ENCODE data around the gene PRR33. TPM values are rescaled to one million over a fixed set of nuclear protein-coding genes. Genes with fewer than 3 reads are reported as not detected.

PRR33 gene
- total and polyA plus RNA-seq, 10 of the 15 experiments (the other 5 are each of a cell fraction or from before 2014, with no cell fraction given) = 0.02 to 1.0 (median 0.38) TPM; not detected in 6

- ATAC-seq = no peak
These were observed 41.0 kb upstream of the PRR33 start for GRCh38 chr11:1932681-1933080.

More at GRCh38 chr11:1932681-1933080, 41.0 kb upstream of the PRR33 start:
- SMC1A ChIA-PET (ENCODE audit: uncharacterized antibody, unreplicated experiment) = no interaction called here
- H3K79me2 ChIP-seq (ENCODE audit: control insufficient read depth, insufficient read depth, low read length) = no peaks in the 10 kb centered on the region
- no TSS peak for BruUV-seq (replicated peaks)
- POLR2A ChIA-PET = no interaction called here
- RAD21 ChIA-PET (ENCODE audit: unreplicated experiment) = no interaction called here
- WGBS (ENCODE audit: insufficient coverage, insufficient replicate concordance, low lambda C conversion rate, missing lambda C conversion rate) = 39% methylated on average over 4 of the region's 4 CpGs
- in situ Hi-C loops (cut with MboI) (no loop called here), intact Hi-C loops (cut with micrococcal nuclease; ENCODE audit: unreplicated experiment) (no loop called here)
- H3K4me2 ChIP-seq (ENCODE audit: control insufficient read depth, insufficient read depth) = no peak overlapping the region
- CTCF ChIA-PET = no interaction called here
- TF ChIP-seq, protein P1, sequence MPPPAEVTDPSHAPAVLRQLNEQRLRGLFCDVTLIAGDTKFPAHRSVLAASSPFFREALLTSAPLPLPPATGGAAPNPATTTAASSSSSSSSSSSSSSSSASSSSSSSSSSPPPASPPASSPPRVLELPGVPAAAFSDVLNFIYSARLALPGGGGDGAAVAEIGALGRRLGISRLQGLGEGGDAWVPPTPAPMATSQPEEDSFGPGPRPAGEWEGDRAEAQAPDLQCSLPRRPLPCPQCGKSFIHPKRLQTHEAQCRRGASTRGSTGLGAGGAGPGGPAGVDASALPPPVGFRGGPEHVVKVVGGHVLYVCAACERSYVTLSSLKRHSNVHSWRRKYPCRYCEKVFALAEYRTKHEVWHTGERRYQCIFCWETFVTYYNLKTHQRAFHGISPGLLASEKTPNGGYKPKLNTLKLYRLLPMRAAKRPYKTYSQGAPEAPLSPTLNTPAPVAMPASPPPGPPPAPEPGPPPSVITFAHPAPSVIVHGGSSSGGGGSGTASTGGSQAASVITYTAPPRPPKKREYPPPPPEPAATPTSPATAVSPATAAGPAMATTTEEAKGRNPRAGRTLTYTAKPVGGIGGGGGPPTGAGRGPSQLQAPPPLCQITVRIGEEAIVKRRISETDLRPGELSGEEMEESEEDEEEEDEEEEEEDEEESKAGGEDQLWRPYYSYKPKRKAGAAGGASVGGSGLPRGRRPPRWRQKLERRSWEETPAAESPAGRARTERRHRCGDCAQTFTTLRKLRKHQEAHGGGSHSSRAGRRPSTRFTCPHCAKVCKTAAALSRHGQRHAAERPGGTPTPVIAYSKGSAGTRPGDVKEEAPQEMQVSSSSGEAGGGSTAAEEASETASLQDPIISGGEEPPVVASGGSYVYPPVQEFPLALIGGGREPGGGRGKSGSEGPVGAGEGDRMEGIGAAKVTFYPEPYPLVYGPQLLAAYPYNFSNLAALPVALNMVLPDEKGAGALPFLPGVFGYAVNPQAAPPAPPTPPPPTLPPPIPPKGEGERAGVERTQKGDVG (CRISPR knock-in tag; IDR thresholded peaks at IDR 0.05) = no peak
- TF ChIP-seq HDGF (IDR thresholded peaks at IDR 0.05) (no peak), BHLHE40 (IDR thresholded peaks at IDR 0.05; ENCODE audit: borderline replicate concordance in 1 of 2, low read depth in 2 of 2, low read length in 1 of 2) (no peak), MAX (IDR thresholded peaks at IDR 0.05; ENCODE audit: low read depth, low read length) (no peak), ATF3 (IDR thresholded peaks at IDR 0.05; ENCODE audit: borderline replicate concordance, extremely low read depth, low read depth, low read length) (no peak)
- FAIRE-seq (no peak), DNase-seq (ENCODE audit: low read depth, low spot score) (no peak)
- no peak overlapping the region for H2AFZ ChIP-seq (ENCODE audit: control insufficient read depth, low read depth, low read length)
- no peak overlapping the region for H3K9ac ChIP-seq (ENCODE audit: control insufficient read depth, insufficient read depth, low read length)
- H4K20me1 ChIP-seq (ENCODE audit: control insufficient read depth, insufficient read depth) = no peaks in the 10 kb centered on the region
- H3K9me3 ChIP-seq (replicated peaks; ENCODE audit: control insufficient read depth, insufficient read depth, low read length) = no peaks in the 10 kb centered on the region
- no peaks in the 10 kb centered on the region for H3K4me1 ChIP-seq (ENCODE audit: control insufficient read depth, insufficient read depth, low read length)
- no peaks in the 10 kb centered on the region for H3K36me3 ChIP-seq (ENCODE audit: control insufficient read depth in 2 of 2, insufficient read depth in 2 of 2, low read length in 1 of 2)
- no peak overlapping the region for H3K27ac ChIP-seq (ENCODE audit: control insufficient read depth, insufficient read depth)
- no peak overlapping the region for H3K4me3 ChIP-seq
- H3K27me3 ChIP-seq (replicated peaks in 1 of 2; ENCODE audit: control insufficient read depth in 2 of 2, insufficient read depth in 2 of 2, low read length in 1 of 2) = no peaks in the 10 kb centered on the region
